Fibroblast of pulmonary artery (primary cell): ENCODE data around the gene MAGI1.

Source experiments
- DNase-seq: peaks from one replicate; pipeline ENCODE4 v3.0.0-alpha.2; 2010; ENCODE audit warnings: low read depth
- H3K4me3 ChIP-seq: replicated peaks from 2 replicates; pipeline ENCODE4 v1.5.1; 2011; ENCODE audit warnings: low read depth, mild to moderate bottlenecking, control low read depth, low read length, moderate library complexity
- CTCF ChIP-seq: IDR thresholded peaks from 2 replicates; pipeline ENCODE4 v1.5.1; 2011; ENCODE audit warnings: mild to moderate bottlenecking, control low read depth, low read length, inconsistent platforms; ENCODE audit errors: missing control alignments

The MAGI1 gene

GRCh38 chr3:65876028-65876420 lies 162.7 kb downstream of the MAGI1 start:
- no peak for TF ChIP-seq CTCF
- no peak for DNase-seq
- no peak overlapping the region for H3K4me3 ChIP-seq

- DNase-seq = no peak
- no peak for TF ChIP-seq CTCF
- no peak overlapping the region for H3K4me3 ChIP-seq
Measured at GRCh38 chr3:65875393-65876027, 163.2 kb downstream of the MAGI1 start.

- no peak overlapping the region for H3K4me3 ChIP-seq
- TF ChIP-seq CTCF = no peak
- no peak for DNase-seq
Measured at GRCh38 chr3:65873869-65874268, 164.8 kb downstream of the MAGI1 start.

- TF ChIP-seq CTCF = no peak
- DNase-seq = no peak
- H3K4me3 ChIP-seq = no peak overlapping the region
Measured at GRCh38 chr3:65873028-65873427, 165.7 kb downstream of the MAGI1 start.

- no peak for TF ChIP-seq CTCF
- no peak overlapping the region for H3K4me3 ChIP-seq
- DNase-seq = peak; percentile 30
Measured at GRCh38 chr3:65871305-65872141, 167.2 kb downstream of the MAGI1 start.

GRCh38 chr3:65869798-65870197 lies 168.9 kb downstream of the MAGI1 start:
- DNase-seq = no peak
- no peak for TF ChIP-seq CTCF
- H3K4me3 ChIP-seq = no peak overlapping the region
